GM12878 (cell line): ENCODE measurements around the gene CUEDC1. TPM values are rescaled to one million over a fixed set of nuclear protein-coding genes. Genes with fewer than 3 reads are reported as not detected.

Experiments
- ATAC-seq: fragments of 200-7000 bp; cut with Tn5 transposase; 3 replicates; pipeline ENCODE4 v1.9.1; 2020; ENCODE audit warnings: mild to moderate bottlenecking, moderate library complexity
- BruUV-seq: library from RNA; stranded (reverse); fragments of 400-500 nt; replicated peaks from 2 replicates; lab custom pipeline; 2021; lab: Mats Ljungman, UMichigan
- CTCF ChIA-PET: fragments of 300-600 bp; sonication (Branson Sonifier 250); formaldehyde crosslinking; extraction: SDS; loops from one replicate; lab custom pipeline; 2021; ENCODE audit warnings: inconsistent platforms; lab: Yijun Ruan, JAX
- POLR2A ChIA-PET: fragments of 350-600 bp; formaldehyde crosslinking; extraction: SDS; loops from one replicate; lab custom pipeline; 2021; ENCODE audit warnings: inconsistent platforms; lab: Charles Lee
- RAD21 ChIA-PET: fragments of 300-600 bp; sonication (Branson Sonifier 250); formaldehyde crosslinking; loops from one replicate; lab custom pipeline; 2023; ENCODE audit warnings: antibody characterized with exemption; ENCODE audit not compliant: unreplicated experiment; lab: Charles Lee
- SMC1A ChIA-PET: fragments of 300-600 bp; sonication (Branson Sonifier 250); formaldehyde crosslinking; loops from one replicate; lab custom pipeline; 2023; ENCODE audit not compliant: unreplicated experiment, uncharacterized antibody; lab: Charles Lee
- DNase-seq: peaks from one replicate; pipeline ENCODE4 v3.0.0-alpha.2; 2011; ENCODE audit warnings: low read depth, low spot score
- FAIRE-seq: peaks from 3 replicates; lab custom pipeline; 2011; peaks lifted over from hg19 to GRCh38; lab: Jason Lieb, UNC
- H2AFZ ChIP-seq: 2 replicates; pipeline ENCODE4 v1.6.0; 2011; ENCODE audit warnings: low read depth, low read length, control low read depth; ENCODE audit not compliant: control insufficient read depth
- H3K27ac ChIP-seq: 2 replicates; pipeline ENCODE4 v1.5.1; 2011; ENCODE audit warnings: control low read depth; ENCODE audit not compliant: control insufficient read depth, insufficient read depth
- H3K27me3 ChIP-seq, 2 experiments: replicated peaks in 1 of 2; 2 replicates each; pipeline versions ENCODE4 v1.6.0 to v1.6.1; 2011; ENCODE audit warnings: low read length in 1 of 2; ENCODE audit not compliant: control insufficient read depth in 2 of 2, insufficient read depth in 2 of 2
- H3K36me3 ChIP-seq, 2 experiments: 2 replicates each; pipeline ENCODE4 v1.5.1; 2011; ENCODE audit warnings: low read length in 1 of 2; ENCODE audit not compliant: control insufficient read depth in 2 of 2, insufficient read depth in 2 of 2
- H3K4me1 ChIP-seq: 2 replicates; pipeline ENCODE4 v1.6.1; 2011; ENCODE audit warnings: mild to moderate bottlenecking, low read length, moderate library complexity, mixed read lengths; ENCODE audit not compliant: control insufficient read depth, insufficient read depth
- H3K4me2 ChIP-seq: 2 replicates; pipeline ENCODE4 v1.6.0; 2011; ENCODE audit warnings: control low read depth; ENCODE audit not compliant: control insufficient read depth, insufficient read depth
- H3K4me3 ChIP-seq: fragments of 200-600 bp; sonication (generic); 2 replicates; pipeline ENCODE4 v1.5.1; 2016
- H3K79me2 ChIP-seq: 2 replicates; pipeline ENCODE4 v1.6.0; 2011; ENCODE audit warnings: low read length; ENCODE audit not compliant: control insufficient read depth, insufficient read depth
- H3K9ac ChIP-seq: 2 replicates; pipeline ENCODE4 v1.8.0; 2011; ENCODE audit warnings: low read length, control low read depth, mixed read lengths; ENCODE audit not compliant: control insufficient read depth, insufficient read depth
- H3K9me3 ChIP-seq: replicated peaks from 3 replicates; pipeline ENCODE4 v1.5.1; 2011; ENCODE audit warnings: mild to moderate bottlenecking, low read length; ENCODE audit not compliant: control insufficient read depth, insufficient read depth
- H4K20me1 ChIP-seq: 2 replicates; pipeline ENCODE4 v1.6.0; 2011; ENCODE audit not compliant: control insufficient read depth, insufficient read depth
- TCF3 ChIP-seq: IDR thresholded peaks from 2 replicates; pipeline ENCODE4 v1.6.1; 2012; ENCODE audit warnings: low read depth, mild to moderate bottlenecking, low read length, borderline replicate concordance; ENCODE audit not compliant: insufficient read depth
- ZBED1 ChIP-seq: IDR thresholded peaks from 2 replicates; pipeline ENCODE4 v1.6.1; 2016; ENCODE audit warnings: borderline replicate concordance
- WGBS: methylation state at CpG from one replicate; pipeline ENCODE4 v1.1.6; 2016; ENCODE audit warnings: low lambda C conversion rate; ENCODE audit not compliant: insufficient replicate concordance, insufficient coverage; ENCODE audit errors: missing lambda C conversion rate; 5-methylcytosine and 5-hydroxymethylcytosine counted together
- in situ Hi-C: fragments of 300-500 bp; cut with MboI; formaldehyde crosslinking; loops from 9 replicates; pipeline ENCODE4 v1.14.3; 2018; ENCODE audit warnings: mixed read lengths
- intact Hi-C: fragments of 100-400 bp; cut with micrococcal nuclease; formaldehyde crosslinking; loops from one replicate; pipeline ENCODE4 v1.14.2; 2022; ENCODE audit not compliant: unreplicated experiment
- polyA plus RNA-seq, 11 experiments: library from polyadenylated mRNA; depleted of rRNA in 4 of 11; unstranded in 6 of 11; stranded (reverse) in 5 of 11; fragments of >200 nt; fragmentation: Nextera tagmentation in 4 of 11; fragmentation: Illumina TruSeq in 1 of 11; extraction: Ambion mirVana in 4 of 11; extraction: Trizol in 1 of 11; gene quantifications; 1 replicate in 1 of 11; 2 replicates in 10 of 11; pipeline versions ENCODE4 v1.2.1 to v1.2.3, GENCODE V29; 2011 to 2016; ENCODE audit warnings: inconsistent platforms in 2 of 11, missing spikeins in 2 of 11, low read depth in 1 of 11
- total RNA-seq, 4 experiments: library from RNA; depleted of rRNA in 3 of 4; stranded (reverse); fragments of >200 nt in 3 of 4; fragmentation: Illumina TruSeq in 1 of 4; extraction: Trizol in 1 of 4; gene quantifications; 2 replicates each; pipeline versions ENCODE4 v1.2.1 to v1.2.3, GENCODE V29; 2013 to 2021

The CUEDC1 gene
- total and polyA plus RNA-seq, 10 of the 15 experiments (the other 5 are each of a cell fraction or from before 2014, with no cell fraction given), result 0.24 to 7.4 (median 1.8) TPM

DNA sequence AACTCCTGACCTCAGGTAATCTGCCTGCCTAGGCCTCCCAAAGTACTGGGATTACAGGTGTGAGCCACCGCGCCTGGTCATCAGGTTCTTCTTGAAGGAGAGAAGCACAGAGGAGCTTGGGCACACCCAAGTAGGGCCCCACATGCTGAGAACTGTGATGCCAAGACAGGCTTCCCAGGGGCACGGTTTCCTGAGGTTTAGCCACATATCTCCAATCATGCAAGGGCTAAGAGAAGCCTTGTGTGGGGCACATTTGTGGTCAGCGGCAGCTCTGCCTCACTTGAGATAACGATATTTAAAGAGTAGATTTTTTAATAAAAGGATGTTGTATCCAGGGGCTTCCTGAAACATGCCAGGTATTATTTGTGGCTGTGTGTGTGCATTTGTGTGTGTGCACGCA lies 46.9 kb downstream of the CUEDC1 start:
- in situ Hi-C loops, result no loop called here
- no peak overlapping the region for H3K4me3 ChIP-seq
- H3K36me3 ChIP-seq, result no peaks in the 10 kb centered on the region
- intact Hi-C loops, result no loop called here
- DNase-seq, result no peak
- POLR2A ChIA-PET, result interaction anchor here (0.5 to 1.3 kb wide), 2 partner anchors 24 to 182 kb away, joined by 4 to 6 read pairs; no protein-coding TSS in a partner anchor
- no TSS peak for BruUV-seq
- H3K27me3 ChIP-seq, result no peaks in the 10 kb centered on the region
- peaks cover 25% of the 10 kb centered on the region for H3K4me1 ChIP-seq
- TF ChIP-seq ZBED1, result no peak
- TF ChIP-seq, all 136 proteins: peak for 0
- ChIA-PET SMC1A (interaction anchor here (0.9 to 1.5 kb wide), 3 partner anchors 16 to 31 kb away, joined by 3 read pairs; no protein-coding TSS in a partner anchor), RAD21 (interaction anchor here (0.7 to 1.3 kb wide), 5 partner anchors 20 to 39 kb away, joined by 3 to 4 read pairs (median 3); no protein-coding TSS in a partner anchor), CTCF (interaction anchor here (1.1 to 2.5 kb wide), 3 partner anchors 11 to 91 kb away, joined by 4 to 7 read pairs (median 7); no protein-coding TSS in a partner anchor)
- Histone ChIP-seq H4K20me1 (no peaks in the 10 kb centered on the region), H2AFZ (no peak overlapping the region), H3K4me2 (no peak overlapping the region), H3K27ac (no peak overlapping the region), H3K79me2 (no peaks in the 10 kb centered on the region), H3K9me3 (no peaks in the 10 kb centered on the region; the same call in 2 of the 3 replicates), H3K9ac (no peak overlapping the region)
- FAIRE-seq (no peak), ATAC-seq (no peak)
- 57% methylated on average over 6 of the region's 6 CpGs for WGBS

DNA sequence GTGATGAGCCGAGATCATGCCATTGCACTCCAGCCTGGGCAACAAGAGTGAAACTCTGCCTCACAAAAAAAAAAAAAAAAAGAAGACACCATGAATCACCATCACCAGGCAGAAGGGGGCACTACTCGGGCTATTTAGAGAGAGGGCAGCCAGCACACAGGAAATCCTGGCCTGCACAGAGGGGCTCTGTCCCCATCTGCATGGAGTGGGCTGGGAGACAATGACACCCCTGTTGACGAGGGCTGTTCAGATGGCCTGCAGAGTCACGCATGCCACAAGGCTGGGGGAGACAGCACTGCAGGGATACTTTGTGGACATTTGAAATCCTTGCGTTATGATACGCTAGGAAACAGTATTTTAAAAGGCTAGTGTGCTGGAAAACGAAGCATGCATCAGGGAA lies 48.3 kb downstream of the CUEDC1 start:
- H3K27ac ChIP-seq, result no peak overlapping the region
- DNase-seq (no peak), FAIRE-seq (no peak), ATAC-seq (no peak)
- H3K4me1 ChIP-seq, result peaks cover 38% of the 10 kb centered on the region
- H3K27me3 ChIP-seq, result no peaks in the 10 kb centered on the region
- POLR2A ChIA-PET, result interaction anchor here (0.6 kb wide), 1 partner anchor 19 kb away, joined by 4 read pairs; no protein-coding TSS in a partner anchor
- in situ Hi-C loops, result no loop called here
- no peaks in the 10 kb centered on the region; the same call in 2 of the 3 replicates for H3K9me3 ChIP-seq
- no peak for TF ChIP-seq TCF3
- H3K79me2 ChIP-seq, result no peaks in the 10 kb centered on the region
- RAD21 ChIA-PET, result no interaction called here
- no peaks in the 10 kb centered on the region for H4K20me1 ChIP-seq
- no peak overlapping the region for H3K9ac ChIP-seq
- WGBS, result 66% methylated on average over 7 of the region's 7 CpGs
- no peak overlapping the region for H2AFZ ChIP-seq
- H3K4me3 ChIP-seq, result no peak overlapping the region
- no peak overlapping the region for H3K4me2 ChIP-seq
- intact Hi-C loops, result no loop called here
- SMC1A ChIA-PET, result no interaction called here
- no TSS peak for BruUV-seq
- CTCF ChIA-PET, result no interaction called here
- no peaks in the 10 kb centered on the region for H3K36me3 ChIP-seq
